ENCODE data around the gene RUNDC3A.
A peak's percentile ranks its signal among the peaks of the same experiment; 100 is the strongest.

The RUNDC3A gene

DNA sequence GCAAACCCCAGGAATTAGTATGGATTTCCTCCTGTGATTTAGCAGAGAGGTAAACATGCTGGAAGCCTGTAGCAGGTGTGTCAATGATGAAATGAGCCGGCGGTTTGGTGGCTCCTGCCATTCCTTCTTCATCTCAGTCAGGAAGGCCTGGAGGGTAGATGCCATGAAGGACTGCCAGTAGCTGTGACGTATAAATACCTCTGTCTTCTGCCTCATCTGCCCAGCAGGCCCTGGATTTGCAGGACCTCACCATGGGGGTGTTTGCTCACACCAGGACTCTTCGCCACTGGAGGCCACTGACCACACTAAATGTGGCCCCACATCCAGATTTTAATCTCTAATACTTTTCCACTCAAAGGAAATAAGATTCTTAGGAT lies 24.4 kb upstream of the RUNDC3A start:
- no peak for DNase-seq

- no peak for DNase-seq
Measured at GRCh38 chr17:44287651-44288050, 20.8 kb upstream of the RUNDC3A start.

- no peak for DNase-seq
Measured at GRCh38 chr17:44293509-44294226, 14.7 kb upstream of the RUNDC3A start.

GRCh38 chr17:44297975-44298374 lies 10.4 kb upstream of the RUNDC3A start:
- no peak for DNase-seq

DNA sequence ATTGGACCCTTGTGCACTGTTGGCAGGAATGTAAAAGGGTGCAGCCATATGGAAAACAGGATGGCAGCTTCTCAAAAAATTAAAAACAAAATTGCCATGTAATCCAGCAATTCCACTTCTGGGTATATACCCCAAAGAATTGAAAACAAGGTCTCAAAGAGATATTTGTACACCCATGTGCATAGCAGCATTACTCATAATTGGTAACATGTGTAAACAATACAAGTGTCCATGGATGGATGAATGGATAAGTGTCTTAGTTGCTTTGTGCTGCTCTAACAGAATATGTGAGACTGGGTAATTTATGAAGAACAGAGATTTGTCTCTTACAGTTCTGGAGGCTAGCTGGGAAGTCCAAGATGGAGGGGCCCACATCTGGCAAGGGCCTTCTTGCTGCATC lies 3.8 kb upstream of the RUNDC3A start:
- DNase-seq: no peak

DNA sequence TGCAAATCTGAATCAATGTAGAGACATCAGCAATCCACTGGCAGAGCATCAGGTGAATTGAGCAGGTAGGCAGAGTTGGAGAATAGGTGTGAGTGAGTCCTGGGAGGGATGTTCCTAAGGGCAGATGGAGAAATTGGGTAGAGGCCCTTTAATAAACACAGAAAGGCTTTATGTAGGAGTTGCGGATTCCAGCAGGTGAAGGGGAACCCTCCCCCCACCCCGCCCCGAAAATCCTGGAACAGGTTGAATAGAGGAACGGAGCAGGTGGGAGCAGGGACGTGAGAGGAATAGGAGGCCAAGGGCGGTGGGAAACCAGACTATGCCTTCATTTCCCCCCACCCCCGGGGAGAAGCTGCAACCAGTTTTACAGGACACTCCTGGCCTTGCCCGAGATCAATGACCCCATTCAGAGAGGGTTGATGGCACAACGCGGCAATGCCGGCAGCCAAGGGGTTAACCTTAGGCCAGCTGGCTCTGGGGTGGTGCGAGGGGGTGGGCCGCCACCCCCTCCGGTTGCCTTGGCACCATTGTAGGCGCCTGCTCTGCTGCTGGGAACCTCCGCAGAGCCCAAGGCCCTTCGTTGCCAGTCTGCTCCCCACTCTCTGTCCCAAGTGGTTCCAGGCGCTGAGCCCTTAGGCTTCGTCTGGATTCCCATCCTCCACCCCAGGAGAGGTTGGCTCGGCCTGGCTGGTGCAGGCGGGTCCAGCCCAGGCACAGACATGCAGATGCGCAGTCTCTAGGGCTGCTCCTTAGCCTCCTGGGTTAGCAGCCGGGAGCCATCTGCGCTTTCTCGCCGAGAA lies 814 bp upstream of the RUNDC3A start:
- peak; percentile 73 to 89 for DNase-seq

DNA sequence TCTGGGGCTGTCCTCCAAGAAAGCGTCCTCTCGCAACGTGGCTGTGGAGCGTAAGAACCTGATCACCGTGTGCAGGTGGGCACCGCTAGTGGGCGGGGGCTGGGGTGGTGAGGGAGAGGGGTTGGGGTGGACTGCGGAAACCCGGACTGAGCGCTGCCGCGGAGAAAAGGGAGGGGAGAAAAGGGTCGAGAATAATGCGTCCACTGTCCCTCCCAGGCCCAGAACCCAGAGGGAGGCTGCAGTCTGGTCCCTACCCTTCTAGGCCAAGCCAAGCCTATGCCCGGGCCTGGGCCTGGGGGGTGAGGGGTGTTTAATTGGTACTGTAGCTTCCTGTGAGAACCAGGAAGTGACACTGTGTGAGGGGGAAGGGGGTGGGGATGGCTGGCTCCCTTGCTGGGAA lies 464 bp downstream of the RUNDC3A start:
- peak; percentile 44 to 78 for DNase-seq

DNA sequence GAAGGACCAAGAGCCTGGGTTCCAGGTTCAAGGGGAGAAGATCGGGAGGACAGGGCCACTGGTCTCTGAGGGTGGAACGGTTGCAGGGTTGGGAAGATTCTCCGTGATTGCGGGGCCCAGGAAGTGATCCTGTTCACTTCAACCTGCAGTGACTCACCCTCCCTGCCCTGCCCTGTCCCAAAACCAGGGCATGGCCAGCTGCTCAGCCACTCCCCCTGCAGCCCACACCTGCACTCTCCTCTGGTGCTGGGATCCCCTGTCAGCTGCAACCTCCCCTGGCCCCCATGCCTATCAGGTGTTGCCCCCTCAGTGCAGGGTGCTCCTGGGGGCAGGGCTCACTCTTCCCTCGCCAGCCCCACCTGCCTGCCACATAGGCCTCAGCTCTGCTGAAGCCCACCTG lies 1.1 kb downstream of the RUNDC3A start:
- DNase-seq: no peak

DNA sequence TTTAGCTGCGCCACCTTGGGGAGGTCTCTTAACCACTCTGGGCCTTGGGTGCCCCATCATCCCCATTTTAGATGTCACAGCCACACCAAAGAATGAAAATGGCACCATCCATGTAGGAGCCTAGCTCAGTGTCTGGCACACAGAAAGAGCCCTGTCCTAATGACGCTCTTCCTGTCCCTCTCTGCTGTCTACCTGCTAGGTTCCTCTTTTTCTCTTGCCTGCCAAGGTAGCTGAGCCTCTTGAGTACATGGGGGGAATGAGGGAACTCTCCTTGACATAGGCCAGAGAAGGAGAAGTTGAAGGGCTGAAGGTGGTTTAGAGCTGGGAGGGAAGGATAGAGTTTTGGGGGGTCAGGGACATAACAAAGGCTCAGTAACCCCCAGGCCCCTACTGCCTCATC lies 1.8 kb downstream of the RUNDC3A start:
- no peak for DNase-seq

- no peak for DNase-seq
Measured at GRCh38 chr17:44310609-44311376, 2.4 kb downstream of the RUNDC3A start.

DNA sequence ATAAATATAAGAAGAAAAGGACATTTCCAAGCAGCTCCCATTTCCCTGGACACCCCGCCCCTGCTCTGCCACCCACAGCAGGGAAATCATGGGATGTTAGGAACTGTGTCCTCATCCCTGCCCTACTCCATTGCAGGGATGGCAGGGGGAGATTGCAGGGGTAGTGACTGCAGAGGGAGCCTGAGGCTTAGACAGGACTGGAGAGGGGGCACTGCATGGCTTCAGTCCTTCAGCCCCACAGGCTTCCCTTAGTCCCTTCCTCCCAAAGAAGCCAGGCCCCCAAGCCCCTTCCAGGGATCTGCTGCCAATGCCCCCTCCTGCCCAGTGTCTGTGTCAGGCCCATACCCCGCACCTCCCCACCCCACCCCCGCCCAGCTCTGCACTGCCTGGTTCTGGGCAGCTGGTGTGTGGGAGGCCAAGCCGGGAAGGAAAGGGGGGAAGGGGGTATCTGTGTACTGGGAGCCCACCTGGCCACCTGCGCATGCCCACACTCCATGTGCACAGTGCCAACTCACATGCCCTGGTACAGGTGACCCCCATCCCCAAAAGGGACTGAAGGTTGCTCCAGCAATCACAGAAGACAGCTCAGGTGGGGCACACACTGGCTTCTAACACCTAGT lies 3.3 kb downstream of the RUNDC3A start:
- no peak for DNase-seq

DNA sequence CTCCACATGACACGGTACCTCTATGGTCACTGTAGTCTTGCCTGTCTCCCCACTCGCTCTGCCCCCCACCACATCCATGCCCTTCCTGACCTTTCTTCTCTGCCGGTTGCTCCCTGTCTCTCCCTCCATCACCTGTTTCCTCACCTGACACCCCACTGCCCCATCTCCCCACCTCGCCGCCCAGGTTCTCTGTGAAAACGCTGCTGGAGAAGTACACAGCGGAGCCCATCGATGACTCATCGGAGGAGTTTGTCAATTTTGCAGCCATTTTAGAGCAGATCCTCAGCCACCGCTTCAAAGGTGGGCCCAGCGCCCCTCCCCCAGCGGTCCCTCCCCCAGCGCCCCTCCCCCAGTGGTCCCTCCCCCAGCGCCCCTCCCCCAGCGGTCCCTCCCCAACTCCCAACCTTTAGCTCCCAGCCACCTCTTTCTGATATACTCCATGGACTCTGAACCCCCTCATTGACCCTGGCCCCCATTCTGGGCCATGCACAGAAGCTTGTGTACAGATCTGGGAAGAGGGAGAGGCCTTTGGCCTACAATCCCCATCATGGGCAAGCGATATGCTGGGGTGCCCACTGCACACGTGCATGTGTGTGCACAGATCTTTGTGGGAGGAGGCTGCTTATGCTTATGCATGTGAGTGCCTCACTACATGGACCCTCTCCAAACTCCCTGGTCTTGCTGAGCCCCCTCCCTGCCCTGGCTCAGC lies 4.1 kb downstream of the RUNDC3A start:
- no peak for DNase-seq

DNA sequence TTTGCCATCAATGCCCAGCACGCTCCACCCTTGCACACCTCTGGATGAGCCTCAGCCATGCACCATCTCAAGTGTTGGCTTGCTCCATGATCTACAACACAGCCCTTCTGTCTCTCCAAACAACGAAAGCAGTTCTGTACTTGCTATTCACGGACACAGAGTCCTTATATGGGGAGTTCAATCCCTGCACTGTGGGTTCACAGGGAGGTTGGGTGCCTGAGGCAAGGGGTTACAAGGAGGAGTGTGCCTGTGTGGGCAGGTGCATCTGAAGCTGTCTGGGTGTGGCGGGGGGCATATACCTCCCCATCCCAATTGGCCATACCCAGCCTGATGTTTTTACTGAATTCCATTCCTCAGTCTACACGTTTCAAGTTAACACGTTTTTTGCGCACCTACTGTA lies 5.6 kb downstream of the RUNDC3A start:
- DNase-seq: no peak

- DNase-seq: no peak
Measured at GRCh38 chr17:44314524-44314868, 6.1 kb downstream of the RUNDC3A start.

DNA sequence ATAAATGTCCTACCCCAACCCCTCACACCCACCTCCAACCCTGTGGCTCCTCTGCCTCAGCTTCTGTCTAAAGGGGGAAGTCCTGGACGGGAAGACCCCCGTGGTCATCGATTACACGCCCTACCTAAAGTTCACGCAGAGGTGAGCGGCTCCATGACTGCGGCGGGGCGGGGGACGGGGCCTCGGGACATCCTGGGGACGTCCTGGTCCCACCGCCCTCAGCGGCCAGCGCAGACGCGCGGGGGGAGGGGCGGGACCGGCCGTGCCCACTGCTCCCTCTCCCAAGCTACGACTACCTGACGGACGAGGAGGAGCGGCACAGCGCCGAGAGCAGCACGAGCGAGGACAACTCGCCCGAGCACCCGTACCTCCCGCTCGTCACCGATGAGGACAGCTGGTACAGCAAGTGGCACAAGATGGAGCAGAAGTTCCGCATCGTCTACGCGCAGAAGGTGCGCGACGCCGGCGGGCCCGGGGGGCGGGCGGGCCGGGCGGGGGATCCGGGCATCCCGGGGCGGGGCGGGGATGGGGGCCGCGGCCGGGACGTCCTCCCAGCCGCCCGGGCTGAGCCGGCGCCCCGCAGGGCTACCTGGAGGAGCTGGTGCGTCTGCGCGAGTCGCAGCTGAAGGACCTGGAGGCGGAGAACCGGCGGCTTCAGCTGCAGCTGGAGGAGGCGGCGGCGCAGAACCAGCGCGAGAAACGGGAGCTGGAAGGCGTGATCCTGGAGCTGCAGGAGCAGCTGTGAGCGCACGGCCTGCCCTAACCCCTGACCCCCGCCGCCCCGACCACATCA lies 6.7 kb downstream of the RUNDC3A start:
- DNase-seq: peak; percentile 48 to 91

- peak in 1 of 2 experiments; percentile 54 for DNase-seq
Measured at GRCh38 chr17:44315760-44316731, 7.6 kb downstream of the RUNDC3A start.

DNA sequence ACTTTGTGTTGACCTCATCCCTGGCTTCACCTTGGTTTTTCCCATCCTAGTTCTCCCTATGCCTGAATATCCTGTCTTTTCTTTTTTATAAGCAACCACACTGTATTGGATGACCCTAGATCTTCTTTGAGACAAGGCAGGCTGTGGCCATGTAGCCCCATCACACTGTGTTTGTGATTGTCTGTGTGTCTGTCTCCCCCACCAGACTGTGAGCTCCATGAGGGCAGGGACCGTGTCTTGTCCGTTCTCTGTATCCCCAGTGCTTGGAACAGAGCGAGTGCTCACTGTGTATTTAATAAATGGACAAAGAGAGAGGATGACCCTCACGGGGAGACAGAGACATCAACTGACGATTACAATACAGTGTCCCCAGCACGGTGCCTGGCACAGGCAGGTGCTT lies 9.1 kb downstream of the RUNDC3A start:
- DNase-seq: no peak

DNA sequence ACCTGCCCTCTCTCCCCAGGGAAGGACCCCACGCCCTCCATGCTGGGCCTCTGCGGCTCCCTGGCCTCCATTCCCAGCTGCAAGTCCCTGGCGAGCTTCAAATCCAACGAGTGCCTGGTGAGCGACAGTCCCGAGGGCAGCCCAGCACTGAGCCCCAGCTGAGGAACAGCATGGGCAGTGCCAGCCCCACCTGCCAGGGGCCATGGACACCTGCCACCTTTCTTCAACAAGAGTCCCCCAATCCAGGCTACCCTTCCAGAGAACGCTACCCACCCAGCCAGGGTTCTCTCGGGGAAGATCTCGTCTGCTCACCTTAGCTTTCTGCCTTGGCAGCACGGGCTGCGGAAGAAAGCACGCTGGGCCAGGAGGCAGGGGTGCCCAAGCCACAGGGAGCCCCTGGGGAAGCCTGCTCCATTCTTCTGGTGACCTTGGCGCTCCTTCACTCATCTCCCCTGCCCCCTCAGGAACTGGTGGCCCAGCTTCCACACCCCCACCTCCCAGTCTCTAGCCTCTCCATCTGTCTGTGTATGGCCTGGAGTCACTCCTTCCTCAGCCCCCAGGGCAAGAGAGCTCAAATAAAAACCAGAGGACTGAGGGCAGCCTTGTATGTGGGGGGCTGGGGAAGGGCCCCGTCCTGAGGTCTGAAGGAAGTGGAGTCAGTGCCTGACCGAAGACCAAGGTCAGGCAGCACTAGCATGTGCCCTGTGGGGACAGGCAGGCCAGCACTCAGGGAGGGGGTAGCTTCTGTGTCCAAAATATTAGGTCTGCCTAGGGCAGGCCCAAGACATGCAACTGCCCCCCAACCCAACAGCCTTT lies 9.9 kb downstream of the RUNDC3A start:
- no peak for DNase-seq

GRCh38 chr17:44320066-44320465 lies 11.7 kb downstream of the RUNDC3A start:
- DNase-seq: no peak
